ENCODE data around the gene GAREM1.

Gene GAREM1

GRCh38 chr18:32459361-32460101, 11.2 kb downstream of the GAREM1 start:
- DNase-seq (ENCODE audit: low read depth), result no peak

- DNase-seq (ENCODE audit: low read depth), result no peak
These were observed 15.3 kb downstream of the GAREM1 start for GRCh38 chr18:32455361-32455760.

- DNase-seq (ENCODE audit: low read depth), result no peak
These were observed 16.1 kb downstream of the GAREM1 start for GRCh38 chr18:32454593-32454992.

- no peak for DNase-seq (ENCODE audit: low read depth)
These were observed 19.8 kb downstream of the GAREM1 start for GRCh38 chr18:32450874-32451273.

GRCh38 chr18:32450026-32450691, 20.5 kb downstream of the GAREM1 start:
- DNase-seq (ENCODE audit: low read depth), result no peak

- DNase-seq (ENCODE audit: low read depth), result no peak
These were observed 23.9 kb downstream of the GAREM1 start for GRCh38 chr18:32446780-32447179.

GRCh38 chr18:32445846-32446245, 24.8 kb downstream of the GAREM1 start:
- no peak for DNase-seq (ENCODE audit: low read depth)

GRCh38 chr18:32443706-32444215, 26.9 kb downstream of the GAREM1 start:
- DNase-seq (ENCODE audit: low read depth), result no peak

- no peak for DNase-seq (ENCODE audit: low read depth)
These were observed 27.5 kb downstream of the GAREM1 start for GRCh38 chr18:32443033-32443705.

GRCh38 chr18:32442575-32442974, 28.1 kb downstream of the GAREM1 start:
- no peak for DNase-seq (ENCODE audit: low read depth)

GRCh38 chr18:32441533-32441932, 29.1 kb downstream of the GAREM1 start:
- no peak for DNase-seq (ENCODE audit: low read depth)

GRCh38 chr18:32440518-32440917, 30.2 kb downstream of the GAREM1 start:
- no peak for DNase-seq (ENCODE audit: low read depth)

GRCh38 chr18:32439802-32440201, 30.9 kb downstream of the GAREM1 start:
- DNase-seq (ENCODE audit: low read depth), result no peak

- DNase-seq (ENCODE audit: low read depth), result no peak
These were observed 31.4 kb downstream of the GAREM1 start for GRCh38 chr18:32439241-32439640.

GRCh38 chr18:32438173-32438572, 32.5 kb downstream of the GAREM1 start:
- no peak for DNase-seq (ENCODE audit: low read depth)

GRCh38 chr18:32437100-32437834, 33.4 kb downstream of the GAREM1 start:
- no peak for DNase-seq (ENCODE audit: low read depth)

GRCh38 chr18:32435631-32436500, 34.8 kb downstream of the GAREM1 start:
- no peak for DNase-seq (ENCODE audit: low read depth)

GRCh38 chr18:32431753-32432152, 38.9 kb downstream of the GAREM1 start:
- DNase-seq (ENCODE audit: low read depth), result no peak

- DNase-seq (ENCODE audit: low read depth), result no peak
These were observed 41.3 kb downstream of the GAREM1 start for GRCh38 chr18:32429402-32429801.

- no peak for DNase-seq (ENCODE audit: low read depth)
These were observed 43.4 kb downstream of the GAREM1 start for GRCh38 chr18:32427084-32427900.

Data from HS-5 (cell line).